GM23338 (cell line): ENCODE measurements around the gene VARS2. TPM values are rescaled to one million over a fixed set of nuclear protein-coding genes. Genes with fewer than 3 reads are reported as not detected.
"Not testable (repeated sequence)": the region's sequence is repeated elsewhere in the genome, so short reads cannot be mapped to it uniquely, and the experiment has no call there.

ENCODE experiments used
- ATAC-seq: fragments of 200-7000 bp; cut with Tn5 transposase; 3 replicates; pipeline ENCODE4 v1.9.1; 2020
- DNase-seq: peaks from one replicate; pipeline ENCODE4 v3.0.0-alpha.2; 2015; ENCODE audit warnings: low spot score
- H2AFZ ChIP-seq: fragments of 200-600 bp; sonication (generic); 2 replicates; pipeline ENCODE4 v1.8.0; 2016; ENCODE audit warnings: antibody characterized with exemption, mild to moderate bottlenecking, moderate library complexity
- H3F3A ChIP-seq: fragments of 200-600 bp; sonication (generic); replicated peaks from 2 replicates; pipeline ENCODE4 v1.8.0; 2017; ENCODE audit warnings: antibody characterized with exemption, mixed run types, low read depth
- H3K27ac ChIP-seq: fragments of 200-600 bp; sonication (generic); 2 replicates; pipeline ENCODE4 v1.6.1; 2016; ENCODE audit warnings: low read depth
- H3K27me3 ChIP-seq: fragments of 200-600 bp; sonication (generic); 2 replicates; pipeline ENCODE4 v1.8.0; 2016; ENCODE audit warnings: mild to moderate bottlenecking, mixed run types, moderate library complexity; ENCODE audit not compliant: insufficient read depth
- H3K36me3 ChIP-seq: fragments of 200-600 bp; sonication (generic); 2 replicates; pipeline ENCODE4 v1.8.0; 2016; ENCODE audit warnings: mild to moderate bottlenecking; ENCODE audit not compliant: insufficient read depth
- H3K4me1 ChIP-seq: fragments of 200-600 bp; sonication (generic); 2 replicates; pipeline ENCODE4 v1.8.0; 2016; ENCODE audit warnings: mild to moderate bottlenecking, moderate library complexity; ENCODE audit not compliant: insufficient read depth
- H3K4me2 ChIP-seq: fragments of 200-600 bp; sonication (generic); 2 replicates; pipeline ENCODE4 v1.7.1; 2017; ENCODE audit warnings: mixed run types
- H3K4me3 ChIP-seq: fragments of 200-600 bp; sonication (generic); 2 replicates; pipeline ENCODE4 v1.6.1; 2016; ENCODE audit warnings: mixed run types
- H3K79me2 ChIP-seq: fragments of 200-600 bp; sonication (generic); replicated peaks from 2 replicates; pipeline ENCODE4 v1.8.0; 2017; ENCODE audit warnings: mild to moderate bottlenecking; ENCODE audit not compliant: insufficient read depth
- H3K9me2 ChIP-seq: fragments of 200-600 bp; sonication (generic); 2 replicates; pipeline ENCODE4 v1.8.0; 2017; ENCODE audit not compliant: insufficient read depth
- H4K20me1 ChIP-seq: fragments of 200-600 bp; sonication (generic); replicated peaks from 2 replicates; pipeline ENCODE4 v1.8.0; 2017; ENCODE audit warnings: mild to moderate bottlenecking; ENCODE audit not compliant: insufficient read depth
- H3K27ac Mint-ChIP-seq: 2 replicates; pipeline ENCODE4 v1.8.0; 2020; ENCODE audit warnings: inconsistent platforms, mild to moderate bottlenecking, moderate library complexity, mixed read lengths
- H3K27me3 Mint-ChIP-seq: 3 replicates; pipeline ENCODE4 v1.8.0; 2022; ENCODE audit warnings: low read depth, mild to moderate bottlenecking, moderate library complexity, mixed read lengths, inconsistent platforms; ENCODE audit not compliant: insufficient read depth, poor library complexity
- H3K36me3 Mint-ChIP-seq: 3 replicates; pipeline ENCODE4 v1.8.0; 2021; ENCODE audit warnings: low read depth, mild to moderate bottlenecking, inconsistent platforms, moderate library complexity, mixed read lengths
- H3K4me1 Mint-ChIP-seq: 3 replicates; pipeline ENCODE4 v1.8.0; 2020; ENCODE audit warnings: mild to moderate bottlenecking, inconsistent platforms, mixed read lengths
- H3K4me3 Mint-ChIP-seq: 3 replicates; pipeline ENCODE4 v1.8.0; 2021; ENCODE audit warnings: moderate library complexity, mild to moderate bottlenecking, inconsistent platforms, mixed read lengths
- H3K9me3 Mint-ChIP-seq: 3 replicates; pipeline ENCODE4 v1.8.0; 2020; ENCODE audit warnings: moderate library complexity, mild to moderate bottlenecking, inconsistent platforms, mixed read lengths
- CREB1 ChIP-seq: fragments of 250-450 bp; sonication (Bioruptor Pico); IDR thresholded peaks from 2 replicates; pipeline ENCODE4 v1.5.0; 2020; ENCODE audit warnings: low read depth, mild to moderate bottlenecking, moderate library complexity
- EZH2 ChIP-seq: fragments of 200-600 bp; sonication (generic); IDR thresholded peaks from one replicate; pipeline ENCODE4 v1.8.0; 2017; ENCODE audit warnings: antibody characterized with exemption, mild to moderate bottlenecking, low read depth; ENCODE audit not compliant: unreplicated experiment
- EZH2phosphoT487 ChIP-seq: fragments of 200-600 bp; sonication (generic); IDR thresholded peaks from one replicate; pipeline ENCODE4 v1.8.1; 2018; ENCODE audit warnings: antibody characterized with exemption; ENCODE audit not compliant: unreplicated experiment
- JUNB ChIP-seq: IDR thresholded peaks from one replicate; pipeline ENCODE4 v1.6.1; 2016; ENCODE audit warnings: antibody characterized with exemption; ENCODE audit not compliant: unreplicated experiment
- NANOG ChIP-seq: IDR thresholded peaks from 2 replicates; pipeline ENCODE4 v1.6.1; 2016; ENCODE audit warnings: antibody characterized with exemption, borderline replicate concordance
- STAT1 ChIP-seq: IDR thresholded peaks from one replicate; pipeline ENCODE4 v1.6.1; 2016; ENCODE audit warnings: antibody characterized with exemption; ENCODE audit not compliant: unreplicated experiment
- ZNF114 ChIP-seq: fragments of 250-450 bp; sonication (Bioruptor Pico); IDR thresholded peaks from 2 replicates; pipeline ENCODE4 v1.5.0; 2020; ENCODE audit warnings: mild to moderate bottlenecking, moderate library complexity
- ZNF331 ChIP-seq: fragments of 250-450 bp; sonication (Bioruptor Pico); IDR thresholded peaks from 2 replicates; pipeline ENCODE4 v1.5.0; 2020; ENCODE audit warnings: low read depth, mild to moderate bottlenecking, moderate library complexity
- polyA plus RNA-seq: library from polyadenylated mRNA; unstranded; fragments of >200 nt; fragmentation: Nextera tagmentation; extraction: Ambion mirVana; gene quantifications from 2 replicates; pipeline ENCODE4 v1.2.1, GENCODE V29; 2016
- total RNA-seq: library from RNA; depleted of rRNA; stranded (reverse); fragments of >200 nt; shearing (Covaris generic); gene quantifications from 2 replicates; pipeline ENCODE4 v1.2.3, GENCODE V29; 2014
- TF ChIP-seq, protein P1 (sequence below): IDR thresholded peaks from 2 replicates; pipeline ENCODE4 v1.6.1; 2016; ENCODE audit warnings: antibody characterized with exemption
- TF ChIP-seq, protein P2 (sequence below), 2 experiments: fragments of 200-600 bp in 1 of 2; sonication (generic) in 1 of 2; conservative IDR thresholded peaks; 2 replicates each; pipeline versions ENCODE4 v1.5.1 to v1.6.1; 2016 to 2017; ENCODE audit warnings: antibody characterized with exemption in 2 of 2, low read depth in 2 of 2, mild to moderate bottlenecking in 2 of 2, moderate library complexity in 1 of 2
- TF ChIP-seq, protein P3 (sequence below): IDR thresholded peaks from one replicate; pipeline ENCODE4 v1.6.1; 2018; ENCODE audit warnings: antibody characterized with exemption; ENCODE audit not compliant: unreplicated experiment

Gene VARS2
- total and polyA plus RNA-seq, 2 experiments from 2014 or later = 13.7 to 36.4 TPM

DNA sequence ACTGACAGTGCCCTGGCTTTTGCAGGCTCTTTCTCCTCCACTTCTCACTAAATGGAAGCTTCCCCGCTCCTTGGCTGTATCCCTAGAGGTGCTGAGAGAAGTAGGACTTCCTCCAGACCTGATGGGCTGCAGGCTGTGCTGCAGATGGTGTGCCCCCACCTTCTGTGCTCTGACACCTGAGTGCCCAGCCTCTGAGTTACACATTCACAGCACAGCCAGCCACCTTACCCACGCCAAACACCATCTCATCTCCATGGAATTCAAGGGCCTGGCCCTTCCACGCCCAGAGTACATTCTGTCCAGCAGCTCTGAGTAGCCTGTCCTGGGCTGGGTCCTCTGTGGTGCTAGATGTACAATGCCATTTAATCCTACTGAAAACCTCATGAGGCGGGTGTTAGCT lies 12.6 kb downstream of the VARS2 start:
- Mint-ChIP-seq H3K36me3 (peaks cover 56% of the 10 kb centered on the region), H3K27ac (no peak overlapping the region), H3K4me1 (peaks cover 19% of the 10 kb centered on the region), H3K9me3 (peaks cover 14% of the 10 kb centered on the region), H3K4me3 (no peak overlapping the region), H3K27me3 (peaks cover 13% of the 10 kb centered on the region)
- Histone ChIP-seq H3K27me3 (no peaks in the 10 kb centered on the region), H3K79me2 (no peaks in the 10 kb centered on the region), H3K27ac (no peak overlapping the region), H3F3A (no peaks in the 10 kb centered on the region), H3K4me2 (no peak overlapping the region), H3K4me1 (no peaks in the 10 kb centered on the region), H3K4me3 (no peak overlapping the region), H3K36me3 (no peaks in the 10 kb centered on the region), H3K9me2 (no peaks in the 10 kb centered on the region), H4K20me1 (no peaks in the 10 kb centered on the region; the same call in 1 of the 2 replicates), H2AFZ (no peak overlapping the region)
- TF ChIP-seq, protein P1, sequence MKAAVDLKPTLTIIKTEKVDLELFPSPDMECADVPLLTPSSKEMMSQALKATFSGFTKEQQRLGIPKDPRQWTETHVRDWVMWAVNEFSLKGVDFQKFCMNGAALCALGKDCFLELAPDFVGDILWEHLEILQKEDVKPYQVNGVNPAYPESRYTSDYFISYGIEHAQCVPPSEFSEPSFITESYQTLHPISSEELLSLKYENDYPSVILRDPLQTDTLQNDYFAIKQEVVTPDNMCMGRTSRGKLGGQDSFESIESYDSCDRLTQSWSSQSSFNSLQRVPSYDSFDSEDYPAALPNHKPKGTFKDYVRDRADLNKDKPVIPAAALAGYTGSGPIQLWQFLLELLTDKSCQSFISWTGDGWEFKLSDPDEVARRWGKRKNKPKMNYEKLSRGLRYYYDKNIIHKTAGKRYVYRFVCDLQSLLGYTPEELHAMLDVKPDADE = no peak
- TF ChIP-seq CREB1 (CRISPR knock-in tag) = no peak
- no peak for ATAC-seq
- DNase-seq = no peak

DNA sequence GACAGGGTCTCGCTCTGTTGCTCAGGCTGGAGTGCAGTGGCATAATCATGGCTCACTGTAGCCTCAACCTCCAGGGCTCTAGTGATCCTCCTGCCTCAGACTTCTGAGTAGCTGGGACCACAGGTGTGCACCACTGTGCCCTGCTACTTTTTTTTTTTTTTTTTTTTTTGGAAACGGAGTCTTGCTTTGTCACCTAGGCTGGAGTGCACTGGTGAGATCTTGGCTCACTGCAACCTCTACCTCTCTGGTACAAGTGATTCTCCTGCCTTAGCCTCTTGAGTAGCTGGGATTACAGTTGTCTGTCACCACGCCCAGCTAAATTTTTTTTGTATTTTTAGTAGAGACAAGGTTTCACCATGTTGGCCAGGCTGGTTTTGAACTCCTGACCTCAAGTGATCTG lies 13.0 kb downstream of the VARS2 start:
- H3K4me3 ChIP-seq, ATAC-seq: not testable (repeated sequence)
- H3K4me1 Mint-ChIP-seq = peaks cover 20% of the 10 kb centered on the region

DNA sequence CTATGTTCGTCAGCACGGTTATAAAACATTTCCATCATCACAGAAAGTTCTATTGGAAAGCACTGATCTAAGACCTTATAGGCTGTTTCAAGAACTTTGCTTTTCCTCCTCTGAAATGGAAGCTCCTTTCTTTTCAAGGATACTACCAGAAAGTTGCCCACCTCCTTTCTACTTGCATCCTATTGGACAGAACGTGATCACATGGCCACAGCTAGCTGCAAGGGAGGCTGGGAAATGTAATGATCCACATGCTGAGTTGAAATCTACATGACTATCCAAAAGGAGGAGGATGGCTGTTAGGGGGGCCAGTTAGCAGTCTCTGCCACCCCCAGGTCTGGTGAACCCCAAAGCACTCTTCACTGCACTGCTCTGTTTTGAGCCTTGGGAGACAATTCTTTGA lies 14.6 kb downstream of the VARS2 start:
- no peak overlapping the region for H3K27ac ChIP-seq
- no peaks in the 10 kb centered on the region for H3K27me3 ChIP-seq
- H4K20me1 ChIP-seq = no peaks in the 10 kb centered on the region; the same call in 1 of the 2 replicates
- no peaks in the 10 kb centered on the region for H3K36me3 ChIP-seq
- Mint-ChIP-seq H3K4me3 (no peak overlapping the region), H3K4me1 (peaks cover 6% of the 10 kb centered on the region; the same call in 2 of the 3 replicates), H3K27me3 (peaks cover 13% of the 10 kb centered on the region), H3K36me3 (peaks cover 39% of the 10 kb centered on the region), H3K9me3 (peaks cover 14% of the 10 kb centered on the region), H3K27ac (no peak overlapping the region)
- no peak for ATAC-seq
- no peaks in the 10 kb centered on the region for H3K9me2 ChIP-seq
- H3K79me2 ChIP-seq = no peaks in the 10 kb centered on the region
- H3K4me1 ChIP-seq = no peaks in the 10 kb centered on the region
- no peak overlapping the region for H3K4me2 ChIP-seq
- H3F3A ChIP-seq = no peaks in the 10 kb centered on the region
- no peak overlapping the region for H2AFZ ChIP-seq
- no peak for DNase-seq
- no peak overlapping the region for H3K4me3 ChIP-seq
- no peak for TF ChIP-seq JUNB
- TF ChIP-seq, protein P1 = no peak
- no peak for TF ChIP-seq EZH2
- TF ChIP-seq, protein P2, sequence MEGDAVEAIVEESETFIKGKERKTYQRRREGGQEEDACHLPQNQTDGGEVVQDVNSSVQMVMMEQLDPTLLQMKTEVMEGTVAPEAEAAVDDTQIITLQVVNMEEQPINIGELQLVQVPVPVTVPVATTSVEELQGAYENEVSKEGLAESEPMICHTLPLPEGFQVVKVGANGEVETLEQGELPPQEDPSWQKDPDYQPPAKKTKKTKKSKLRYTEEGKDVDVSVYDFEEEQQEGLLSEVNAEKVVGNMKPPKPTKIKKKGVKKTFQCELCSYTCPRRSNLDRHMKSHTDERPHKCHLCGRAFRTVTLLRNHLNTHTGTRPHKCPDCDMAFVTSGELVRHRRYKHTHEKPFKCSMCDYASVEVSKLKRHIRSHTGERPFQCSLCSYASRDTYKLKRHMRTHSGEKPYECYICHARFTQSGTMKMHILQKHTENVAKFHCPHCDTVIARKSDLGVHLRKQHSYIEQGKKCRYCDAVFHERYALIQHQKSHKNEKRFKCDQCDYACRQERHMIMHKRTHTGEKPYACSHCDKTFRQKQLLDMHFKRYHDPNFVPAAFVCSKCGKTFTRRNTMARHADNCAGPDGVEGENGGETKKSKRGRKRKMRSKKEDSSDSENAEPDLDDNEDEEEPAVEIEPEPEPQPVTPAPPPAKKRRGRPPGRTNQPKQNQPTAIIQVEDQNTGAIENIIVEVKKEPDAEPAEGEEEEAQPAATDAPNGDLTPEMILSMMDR (conservative IDR thresholded peaks at IDR 0.05; ENCODE audit: low read depth in 2 of 2) = no peak
- TF ChIP-seq EZH2phosphoT487 = no peak
- TF ChIP-seq ZNF114 = no peak
- no peak for TF ChIP-seq CREB1 (CRISPR knock-in tag)
- TF ChIP-seq, protein P3, sequence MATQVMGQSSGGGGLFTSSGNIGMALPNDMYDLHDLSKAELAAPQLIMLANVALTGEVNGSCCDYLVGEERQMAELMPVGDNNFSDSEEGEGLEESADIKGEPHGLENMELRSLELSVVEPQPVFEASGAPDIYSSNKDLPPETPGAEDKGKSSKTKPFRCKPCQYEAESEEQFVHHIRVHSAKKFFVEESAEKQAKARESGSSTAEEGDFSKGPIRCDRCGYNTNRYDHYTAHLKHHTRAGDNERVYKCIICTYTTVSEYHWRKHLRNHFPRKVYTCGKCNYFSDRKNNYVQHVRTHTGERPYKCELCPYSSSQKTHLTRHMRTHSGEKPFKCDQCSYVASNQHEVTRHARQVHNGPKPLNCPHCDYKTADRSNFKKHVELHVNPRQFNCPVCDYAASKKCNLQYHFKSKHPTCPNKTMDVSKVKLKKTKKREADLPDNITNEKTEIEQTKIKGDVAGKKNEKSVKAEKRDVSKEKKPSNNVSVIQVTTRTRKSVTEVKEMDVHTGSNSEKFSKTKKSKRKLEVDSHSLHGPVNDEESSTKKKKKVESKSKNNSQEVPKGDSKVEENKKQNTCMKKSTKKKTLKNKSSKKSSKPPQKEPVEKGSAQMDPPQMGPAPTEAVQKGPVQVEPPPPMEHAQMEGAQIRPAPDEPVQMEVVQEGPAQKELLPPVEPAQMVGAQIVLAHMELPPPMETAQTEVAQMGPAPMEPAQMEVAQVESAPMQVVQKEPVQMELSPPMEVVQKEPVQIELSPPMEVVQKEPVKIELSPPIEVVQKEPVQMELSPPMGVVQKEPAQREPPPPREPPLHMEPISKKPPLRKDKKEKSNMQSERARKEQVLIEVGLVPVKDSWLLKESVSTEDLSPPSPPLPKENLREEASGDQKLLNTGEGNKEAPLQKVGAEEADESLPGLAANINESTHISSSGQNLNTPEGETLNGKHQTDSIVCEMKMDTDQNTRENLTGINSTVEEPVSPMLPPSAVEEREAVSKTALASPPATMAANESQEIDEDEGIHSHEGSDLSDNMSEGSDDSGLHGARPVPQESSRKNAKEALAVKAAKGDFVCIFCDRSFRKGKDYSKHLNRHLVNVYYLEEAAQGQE = no peak
- no peak for TF ChIP-seq STAT1
- no peak for TF ChIP-seq ZNF331 (CRISPR knock-in tag)
- TF ChIP-seq NANOG = no peak

More for the DNA sequence above, 13.0 kb downstream of the VARS2 start:
- H3K4me3 Mint-ChIP-seq, H3K9me2 ChIP-seq, DNase-seq, H3F3A ChIP-seq, H3K4me1 ChIP-seq, H3K36me3 ChIP-seq, H3K27ac ChIP-seq, H2AFZ ChIP-seq, H4K20me1 ChIP-seq, H3K79me2 ChIP-seq, H3K27ac Mint-ChIP-seq, H3K27me3 ChIP-seq, H3K4me2 ChIP-seq: not testable (repeated sequence)
- H3K27me3 Mint-ChIP-seq = peaks cover 16% of the 10 kb centered on the region
- peaks cover 14% of the 10 kb centered on the region for H3K9me3 Mint-ChIP-seq
- H3K36me3 Mint-ChIP-seq = peaks cover 54% of the 10 kb centered on the region
